ENCODE data around the gene ADAMTS12. TPM values are rescaled to one million over a fixed set of nuclear protein-coding genes. Genes with fewer than 3 reads are reported as not detected.
"Not testable (repeated sequence)": the region's sequence is repeated elsewhere in the genome, so short reads cannot be mapped to it uniquely, and the experiment has no call there.

The ADAMTS12 gene
- total and polyA plus RNA-seq, 7 experiments from 2014 or later: not detected

DNA sequence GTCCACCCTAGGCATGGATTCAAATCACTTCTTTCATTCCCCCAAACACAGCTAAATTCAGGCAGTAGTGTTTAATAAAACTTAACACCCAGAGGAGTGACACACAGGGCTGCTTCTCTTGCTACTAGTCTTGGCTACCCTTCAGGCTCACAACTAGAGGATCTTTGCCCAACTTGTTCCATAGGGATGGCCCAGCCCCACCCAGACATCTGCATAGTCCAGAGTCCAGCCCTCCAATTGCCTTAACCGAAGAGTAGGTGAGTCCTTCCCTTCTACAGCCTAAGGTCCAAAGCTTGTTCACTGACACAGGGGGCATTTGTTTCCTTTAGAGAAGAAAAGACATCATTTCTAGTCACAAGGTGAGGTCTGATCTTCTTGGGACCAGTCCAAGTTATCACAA, 29.2 kb upstream of the ADAMTS12 start:
- H3K36me3 Mint-ChIP-seq: peaks cover 0 to 3% (median 0%) of the 10 kb centered on the region in 5 donors
- no peak overlapping the region for H3K4me3 ChIP-seq (ENCODE audit: low read length)
- intact Hi-C loops (cut with micrococcal nuclease): no loop called here
- peaks cover 2 to 31% (median 20%) of the 10 kb centered on the region in 5 donors for H3K27me3 Mint-ChIP-seq
- H3K27ac ChIP-seq (ENCODE audit: low read depth, low read length): no peak overlapping the region
- H3K4me1 Mint-ChIP-seq: no peaks in the 10 kb centered on the region
- H3K4me3 Mint-ChIP-seq: no peak overlapping the region
- no peaks in the 10 kb centered on the region for H3K36me3 ChIP-seq (ENCODE audit: control insufficient read depth in 2 of 3, insufficient read depth in 3 of 3, low read length in 3 of 3)
- no peaks in the 10 kb centered on the region for H3K27me3 ChIP-seq (ENCODE audit: control insufficient read depth in 2 of 2, insufficient read depth in 2 of 2, low read length in 2 of 2)
- peaks cover 0 to 48% (median 30%) of the 10 kb centered on the region in 11 donors for H3K9me3 Mint-ChIP-seq
- DNase-seq (no peak), ATAC-seq (no peak)
- POLR2A ChIA-PET: no interaction called here
- no peak overlapping the region for H3K27ac Mint-ChIP-seq
- CTCF ChIA-PET: no interaction called here
- no peaks in the 10 kb centered on the region for H3K9me3 ChIP-seq (ENCODE audit: control insufficient read depth in 2 of 3, low read length in 3 of 3)
- H3K4me1 ChIP-seq (ENCODE audit: control insufficient read depth in 2 of 2, insufficient read depth in 2 of 2, low read length in 2 of 2): no peaks in the 10 kb centered on the region

DNA sequence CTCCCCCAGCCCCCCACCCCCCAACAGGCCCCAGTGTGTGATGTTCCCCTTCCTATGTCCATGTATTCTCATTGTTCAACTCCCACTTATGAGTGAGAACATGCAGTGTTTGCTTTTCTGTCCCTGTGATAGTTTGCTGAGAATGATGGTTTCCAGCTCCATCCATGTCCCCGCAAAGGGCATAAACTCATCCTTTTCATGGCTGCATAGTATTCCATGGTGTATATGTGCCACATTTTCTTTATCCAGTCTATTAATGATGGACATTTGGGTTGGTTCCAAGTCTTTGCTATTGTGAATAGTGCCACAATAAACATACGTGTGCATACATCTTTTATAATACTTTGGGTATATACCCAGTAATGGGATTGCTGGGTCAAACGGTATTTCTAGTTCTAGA, 23.1 kb upstream of the ADAMTS12 start:
- H3K4me1 ChIP-seq (ENCODE audit: control insufficient read depth in 2 of 2, insufficient read depth in 2 of 2, low read length in 2 of 2); POLR2A ChIA-PET; H3K4me3 ChIP-seq (ENCODE audit: low read length); CTCF ChIA-PET; H3K4me1 Mint-ChIP-seq; H3K36me3 ChIP-seq (ENCODE audit: control insufficient read depth in 2 of 3, insufficient read depth in 3 of 3, low read length in 3 of 3); H3K27me3 ChIP-seq (ENCODE audit: control insufficient read depth in 2 of 2, insufficient read depth in 2 of 2, low read length in 2 of 2); H3K4me3 Mint-ChIP-seq; H3K27ac ChIP-seq (ENCODE audit: low read depth, low read length); H3K9me3 ChIP-seq (ENCODE audit: control insufficient read depth in 2 of 3, low read length in 3 of 3); ATAC-seq; H3K36me3 Mint-ChIP-seq; intact Hi-C loops (cut with micrococcal nuclease); H3K27ac Mint-ChIP-seq; DNase-seq: not testable (repeated sequence)
- peaks cover 0 to 18% (median 6%) of the 10 kb centered on the region in 5 donors for H3K27me3 Mint-ChIP-seq
- H3K9me3 Mint-ChIP-seq: peaks cover 6 to 62% (median 36%) of the 10 kb centered on the region in 11 donors

DNA sequence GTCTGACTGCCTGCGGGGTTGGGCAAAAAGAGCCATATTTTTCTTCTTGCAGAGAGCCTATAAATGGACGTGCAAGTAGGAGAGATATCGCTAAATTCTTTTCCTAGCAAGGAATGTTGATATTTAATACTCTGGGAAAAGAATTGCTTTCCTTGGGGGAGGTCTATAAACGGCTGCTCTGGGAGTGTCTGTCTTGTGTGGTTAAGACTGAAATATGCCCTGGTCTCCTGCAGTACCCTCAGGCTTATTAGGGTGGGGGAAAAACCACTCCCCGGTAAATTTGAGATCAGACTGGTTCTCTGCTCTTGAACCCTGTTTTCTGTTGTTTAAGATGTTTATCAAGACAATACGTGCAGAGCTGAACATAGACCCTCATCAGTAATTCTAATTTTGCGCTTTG, 14.5 kb upstream of the ADAMTS12 start:
- H3K4me3 ChIP-seq (ENCODE audit: low read length); H3K36me3 ChIP-seq (ENCODE audit: control insufficient read depth in 2 of 3, insufficient read depth in 3 of 3, low read length in 3 of 3); H3K27ac ChIP-seq (ENCODE audit: low read depth, low read length); H3K4me1 ChIP-seq (ENCODE audit: control insufficient read depth in 2 of 2, insufficient read depth in 2 of 2, low read length in 2 of 2); intact Hi-C loops (cut with micrococcal nuclease); H3K4me3 Mint-ChIP-seq; ATAC-seq; DNase-seq; CTCF ChIA-PET; H3K27ac Mint-ChIP-seq; H3K27me3 ChIP-seq (ENCODE audit: control insufficient read depth in 2 of 2, insufficient read depth in 2 of 2, low read length in 2 of 2); H3K36me3 Mint-ChIP-seq; POLR2A ChIA-PET; H3K4me1 Mint-ChIP-seq: not testable (repeated sequence)
- H3K9me3 ChIP-seq (ENCODE audit: control insufficient read depth in 2 of 3, low read length in 3 of 3): peaks cover 0 to 17% (median 0%) of the 10 kb centered on the region in 3 experiments
- peaks cover 6 to 70% (median 32%) of the 10 kb centered on the region in 11 donors for H3K9me3 Mint-ChIP-seq
- peaks cover 4 to 20% (median 16%) of the 10 kb centered on the region in 5 donors for H3K27me3 Mint-ChIP-seq

DNA sequence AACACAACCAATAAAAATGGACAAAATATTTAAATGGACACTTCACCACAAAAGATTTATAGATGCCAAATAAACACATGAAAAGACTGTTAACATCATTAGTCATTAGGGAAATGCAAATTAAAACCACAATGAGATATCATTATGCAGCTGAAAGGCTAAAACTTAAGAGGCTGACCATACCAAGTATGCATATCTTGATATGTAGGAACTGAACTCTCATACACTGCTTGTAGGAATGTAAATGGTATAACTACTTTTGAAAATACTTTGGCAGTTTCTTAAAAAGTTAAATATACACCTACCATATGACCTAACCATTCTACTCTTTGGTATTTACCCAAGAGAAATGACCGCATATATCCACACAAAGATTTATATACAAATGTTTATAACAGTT, 13.6 kb upstream of the ADAMTS12 start:
- Mint-ChIP-seq H3K4me1 (no peaks in the 10 kb centered on the region), H3K36me3 (peaks cover 0 to 9% (median 2%) of the 10 kb centered on the region in 5 donors), H3K27ac (no peak overlapping the region), H3K27me3 (peaks cover 5 to 16% (median 14%) of the 10 kb centered on the region in 5 donors), H3K4me3 (no peak overlapping the region), H3K9me3 (peaks cover 6 to 72% (median 32%) of the 10 kb centered on the region in 11 donors)
- ChIA-PET POLR2A (no interaction called here), CTCF (no interaction called here)
- Histone ChIP-seq H3K36me3 (ENCODE audit: control insufficient read depth in 2 of 3, insufficient read depth in 3 of 3, low read length in 3 of 3) (no peaks in the 10 kb centered on the region), H3K27ac (ENCODE audit: low read depth, low read length) (no peak overlapping the region), H3K27me3 (ENCODE audit: control insufficient read depth in 2 of 2, insufficient read depth in 2 of 2, low read length in 2 of 2) (no peaks in the 10 kb centered on the region), H3K9me3 (ENCODE audit: control insufficient read depth in 2 of 3, low read length in 3 of 3) (peaks cover 0 to 17% (median 0%) of the 10 kb centered on the region in 3 experiments), H3K4me3 (ENCODE audit: low read length) (no peak overlapping the region), H3K4me1 (ENCODE audit: control insufficient read depth in 2 of 2, insufficient read depth in 2 of 2, low read length in 2 of 2) (no peaks in the 10 kb centered on the region)
- intact Hi-C loops (cut with micrococcal nuclease): no loop called here
- DNase-seq (no peak), ATAC-seq (no peak)

DNA sequence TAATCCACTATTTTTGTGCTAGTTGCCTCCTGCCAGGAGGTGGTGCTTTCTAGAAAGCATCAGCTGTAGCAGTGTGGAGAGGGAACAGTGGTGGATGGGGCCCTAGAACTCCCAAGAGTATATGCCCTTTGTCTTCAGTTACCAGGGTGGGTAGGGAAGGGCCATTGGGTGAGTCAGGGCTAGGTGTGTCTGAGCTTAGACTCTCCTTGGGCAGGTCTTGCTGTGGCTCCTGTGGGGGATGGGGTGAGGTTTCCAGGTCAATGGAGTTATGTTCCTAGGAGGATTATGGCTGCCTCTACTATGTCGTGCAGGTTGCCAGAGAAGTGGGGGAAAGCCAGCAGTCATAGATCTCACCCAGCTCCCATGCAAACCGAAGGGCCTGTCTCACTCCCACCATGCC, 11.3 kb upstream of the ADAMTS12 start:
- CTCF ChIA-PET: no interaction called here
- intact Hi-C loops (cut with micrococcal nuclease): no loop called here
- peaks cover 0 to 14% (median 5%) of the 10 kb centered on the region in 5 donors for H3K27me3 Mint-ChIP-seq
- Histone ChIP-seq H3K4me3 (ENCODE audit: low read length) (no peak overlapping the region), H3K9me3 (ENCODE audit: control insufficient read depth in 2 of 3, low read length in 3 of 3) (peaks cover 0 to 17% (median 0%) of the 10 kb centered on the region in 3 experiments), H3K27ac (ENCODE audit: low read depth, low read length) (no peak overlapping the region), H3K27me3 (ENCODE audit: control insufficient read depth in 2 of 2, insufficient read depth in 2 of 2, low read length in 2 of 2) (no peaks in the 10 kb centered on the region), H3K36me3 (ENCODE audit: control insufficient read depth in 2 of 3, insufficient read depth in 3 of 3, low read length in 3 of 3) (no peaks in the 10 kb centered on the region), H3K4me1 (ENCODE audit: control insufficient read depth in 2 of 2, insufficient read depth in 2 of 2, low read length in 2 of 2) (no peaks in the 10 kb centered on the region)
- POLR2A ChIA-PET: no interaction called here
- ATAC-seq (no peak), DNase-seq (no peak)
- no peak overlapping the region for H3K27ac Mint-ChIP-seq
- no peak overlapping the region for H3K4me3 Mint-ChIP-seq
- H3K4me1 Mint-ChIP-seq: peaks cover 0 to 6% (median 0%) of the 10 kb centered on the region in 7 donors
- peaks cover 6 to 60% (median 29%) of the 10 kb centered on the region in 11 donors for H3K9me3 Mint-ChIP-seq
- H3K36me3 Mint-ChIP-seq: peaks cover 0 to 5% (median 2%) of the 10 kb centered on the region in 5 donors

DNA sequence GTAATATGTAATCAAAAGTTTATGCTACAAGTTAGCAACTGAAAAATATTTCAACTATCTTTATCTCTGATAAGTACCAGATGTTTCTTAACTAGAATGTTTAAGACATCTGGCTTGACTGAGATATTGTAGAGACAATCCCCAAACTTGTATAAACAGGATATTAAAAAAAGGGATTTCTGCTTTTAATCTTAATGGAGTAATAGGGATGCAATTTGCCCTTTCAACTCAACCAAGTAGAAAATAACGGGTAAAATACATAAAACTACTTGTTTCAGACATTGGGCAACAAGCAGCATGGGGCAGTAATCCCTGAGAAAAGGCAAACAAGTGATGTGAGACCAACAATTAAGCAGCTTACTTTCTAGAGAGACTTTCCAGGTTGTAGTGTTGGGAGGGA, 9.4 kb upstream of the ADAMTS12 start:
- no peaks in the 10 kb centered on the region for H3K4me1 ChIP-seq (ENCODE audit: control insufficient read depth in 2 of 2, insufficient read depth in 2 of 2, low read length in 2 of 2)
- peaks cover 0 to 5% (median 0%) of the 10 kb centered on the region in 5 donors for H3K36me3 Mint-ChIP-seq
- no peaks in the 10 kb centered on the region for H3K36me3 ChIP-seq (ENCODE audit: control insufficient read depth in 2 of 3, insufficient read depth in 3 of 3, low read length in 3 of 3)
- ATAC-seq (no peak), DNase-seq (no peak)
- H3K4me1 Mint-ChIP-seq: peaks cover 0 to 6% (median 0%) of the 10 kb centered on the region in 7 donors
- peaks cover 0 to 2% (median 0%) of the 10 kb centered on the region in 3 experiments for H3K9me3 ChIP-seq (ENCODE audit: control insufficient read depth in 2 of 3, low read length in 3 of 3)
- no peak overlapping the region for H3K27ac Mint-ChIP-seq
- CTCF ChIA-PET: no interaction called here
- H3K9me3 Mint-ChIP-seq: peaks cover 5 to 42% (median 19%) of the 10 kb centered on the region in 11 donors
- no peak overlapping the region for H3K27ac ChIP-seq (ENCODE audit: low read depth, low read length)
- no peak overlapping the region for H3K4me3 ChIP-seq (ENCODE audit: low read length)
- no peak overlapping the region for H3K4me3 Mint-ChIP-seq
- peaks cover 8 to 26% (median 12%) of the 10 kb centered on the region in 5 donors for H3K27me3 Mint-ChIP-seq
- no peaks in the 10 kb centered on the region for H3K27me3 ChIP-seq (ENCODE audit: control insufficient read depth in 2 of 2, insufficient read depth in 2 of 2, low read length in 2 of 2)
- POLR2A ChIA-PET: interaction anchor here (0.6 kb wide), 1 partner anchor 15 kb away, joined by 3 read pairs; no protein-coding TSS in a partner anchor
- intact Hi-C loops (cut with micrococcal nuclease): no loop called here

DNA sequence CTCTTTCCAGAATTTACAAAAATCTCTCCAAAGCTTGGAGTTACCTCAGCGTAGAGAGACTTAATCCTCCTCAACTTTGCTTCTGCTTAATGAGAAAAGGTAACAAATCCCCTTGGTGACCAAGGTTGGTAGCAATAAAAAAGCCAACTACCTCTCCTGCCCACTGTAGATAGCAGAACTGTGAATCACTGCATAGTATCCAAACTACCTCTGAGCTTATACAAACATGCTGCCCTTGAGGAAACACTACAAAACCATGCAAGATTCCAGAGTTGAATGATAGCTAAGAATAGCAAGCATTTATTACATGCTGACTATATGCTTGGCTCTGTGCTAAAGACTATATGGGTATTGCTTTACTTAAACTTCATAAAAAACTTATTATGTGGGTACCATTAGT, 2.8 kb upstream of the ADAMTS12 start:
- Mint-ChIP-seq H3K27me3 (peaks cover 45 to 68% (median 63%) of the 10 kb centered on the region in 5 donors), H3K27ac (no peak overlapping the region), H3K4me1 (peaks cover 0 to 17% (median 9%) of the 10 kb centered on the region in 7 donors), H3K4me3 (no peak overlapping the region), H3K9me3 (peaks cover 0 to 10% (median 0%) of the 10 kb centered on the region in 11 donors), H3K36me3 (peaks cover 0 to 6% (median 0%) of the 10 kb centered on the region in 5 donors)
- H3K27ac ChIP-seq (ENCODE audit: low read depth, low read length): no peak overlapping the region
- H3K9me3 ChIP-seq (ENCODE audit: control insufficient read depth in 2 of 3, low read length in 3 of 3): peaks cover 0 to 4% (median 0%) of the 10 kb centered on the region in 3 experiments
- DNase-seq (no peak), ATAC-seq (no peak)
- intact Hi-C loops (cut with micrococcal nuclease): no loop called here
- H3K27me3 ChIP-seq (ENCODE audit: control insufficient read depth in 2 of 2, insufficient read depth in 2 of 2, low read length in 2 of 2): peaks cover 0 to 9% of the 10 kb centered on the region in 2 donors
- no peaks in the 10 kb centered on the region for H3K4me1 ChIP-seq (ENCODE audit: control insufficient read depth in 2 of 2, insufficient read depth in 2 of 2, low read length in 2 of 2)
- ChIA-PET CTCF (no interaction called here), POLR2A (no interaction called here)
- H3K4me3 ChIP-seq (ENCODE audit: low read length): no peak overlapping the region
- no peaks in the 10 kb centered on the region for H3K36me3 ChIP-seq (ENCODE audit: control insufficient read depth in 2 of 3, insufficient read depth in 3 of 3, low read length in 3 of 3)
